ENCODE measurements around the gene PKNOX2. TPM values are rescaled to one million over a fixed set of nuclear protein-coding genes. Genes with fewer than 3 reads are reported as not detected.
A peak's percentile ranks its signal among the peaks of the same experiment; 100 is the strongest.

The PKNOX2 gene
- total RNA-seq, 4 donors from 2014 or later, result 0.83 to 4.1 (median 2.5) TPM

- TF ChIP-seq CTCF (IDR thresholded peaks at IDR 0.05) (no peak), EP300 (IDR thresholded peaks at IDR 0.05) (no peak), POLR2A (IDR thresholded peaks at IDR 0.05; ENCODE audit: low read depth) (no peak), POLR2AphosphoS5 (IDR thresholded peaks at IDR 0.05) (no peak)
- no peaks in the 10 kb centered on the region for H3K27me3 ChIP-seq
- no peak for DNase-seq (ENCODE audit: extremely low spot score)
- H3K36me3 ChIP-seq, result no peaks in the 10 kb centered on the region
- WGBS, result 72% methylated on average over 6 of the region's 7 CpGs
- H3K27ac ChIP-seq (replicated peaks in 1 of 4), result peak overlapping the region in 1 of 4 donors; percentile 30
- no peak overlapping the region for H3K4me3 ChIP-seq
- H3K9me3 ChIP-seq, result no peaks in the 10 kb centered on the region
- intact Hi-C loops (cut with DNase I), result no loop called here
- peaks cover 12 to 31% (median 28%) of the 10 kb centered on the region in 4 donors for H3K4me1 ChIP-seq
Measured at GRCh38 chr11:125315079-125315740, 150.7 kb downstream of the PKNOX2 start.

- no peaks in the 10 kb centered on the region for H3K27me3 ChIP-seq
- DNase-seq (ENCODE audit: extremely low spot score), result no peak
- no peak overlapping the region for H3K4me3 ChIP-seq
- peaks cover 12 to 31% (median 28%) of the 10 kb centered on the region in 4 donors for H3K4me1 ChIP-seq
- no peaks in the 10 kb centered on the region for H3K9me3 ChIP-seq
- intact Hi-C loops (cut with DNase I), result no loop called here
- no peak overlapping the region for H3K27ac ChIP-seq (replicated peaks in 1 of 4)
- TF ChIP-seq CTCF (IDR thresholded peaks at IDR 0.05) (no peak), POLR2A (IDR thresholded peaks at IDR 0.05; ENCODE audit: low read depth) (no peak), EP300 (IDR thresholded peaks at IDR 0.05) (no peak), POLR2AphosphoS5 (IDR thresholded peaks at IDR 0.05) (no peak)
- 92% methylated on average over 2 of the region's 2 CpGs for WGBS
- H3K36me3 ChIP-seq, result no peaks in the 10 kb centered on the region
Measured at GRCh38 chr11:125317416-125317815, 152.9 kb downstream of the PKNOX2 start.

- H3K9me3 ChIP-seq, result no peaks in the 10 kb centered on the region
- H3K4me1 ChIP-seq, result peaks cover 8 to 14% (median 13%) of the 10 kb centered on the region in 4 donors
- TF ChIP-seq POLR2A (IDR thresholded peaks at IDR 0.05; ENCODE audit: low read depth), result no peak
- no peak for TF ChIP-seq POLR2AphosphoS5 (IDR thresholded peaks at IDR 0.05)
- TF ChIP-seq EP300 (IDR thresholded peaks at IDR 0.05), result no peak
- TF ChIP-seq CTCF (IDR thresholded peaks at IDR 0.05), result no peak
- no peaks in the 10 kb centered on the region for H3K27me3 ChIP-seq
- intact Hi-C loops (cut with DNase I), result no loop called here
- no peak overlapping the region for H3K4me3 ChIP-seq
- no peak overlapping the region for H3K27ac ChIP-seq (replicated peaks in 1 of 4)
- H3K36me3 ChIP-seq, result no peaks in the 10 kb centered on the region
- WGBS, result 81% methylated on average over 1 of the region's 1 CpG
- DNase-seq (ENCODE audit: extremely low spot score), result no peak
Measured at GRCh38 chr11:125319649-125320048, 155.1 kb downstream of the PKNOX2 start.

- Histone ChIP-seq H3K4me1 (peaks cover 3 to 5% (median 5%) of the 10 kb centered on the region in 4 donors), H3K36me3 (no peaks in the 10 kb centered on the region), H3K4me3 (no peak overlapping the region), H3K27ac (replicated peaks in 1 of 4) (no peak overlapping the region), H3K9me3 (no peaks in the 10 kb centered on the region), H3K27me3 (no peaks in the 10 kb centered on the region)
- intact Hi-C loops (cut with DNase I), result no loop called here
- 83% methylated on average over 4 of the region's 4 CpGs for WGBS
- no peak for DNase-seq (ENCODE audit: extremely low spot score)
- no peak for TF ChIP-seq POLR2A (IDR thresholded peaks at IDR 0.05; ENCODE audit: low read depth)
- TF ChIP-seq CTCF (IDR thresholded peaks at IDR 0.05), result no peak
- no peak for TF ChIP-seq POLR2AphosphoS5 (IDR thresholded peaks at IDR 0.05)
- no peak for TF ChIP-seq EP300 (IDR thresholded peaks at IDR 0.05)
Measured at GRCh38 chr11:125320347-125321076, 156.0 kb downstream of the PKNOX2 start.

Data from esophagus muscularis mucosa (tissue), 4 donors.